GM21619 (cell line): Measurements from ENCODE around the gene ERBB2.
"Not testable (repeated sequence)": the region's sequence is repeated elsewhere in the genome, so short reads cannot be mapped to it uniquely, and the experiment has no call there.

Experiments
- ATAC-seq: cut with Tn5 transposase; IDR thresholded peaks from one replicate; pipeline ENCODE4 v1.9.1; 2021; ENCODE audit not compliant: unreplicated experiment

ERBB2 gene

DNA sequence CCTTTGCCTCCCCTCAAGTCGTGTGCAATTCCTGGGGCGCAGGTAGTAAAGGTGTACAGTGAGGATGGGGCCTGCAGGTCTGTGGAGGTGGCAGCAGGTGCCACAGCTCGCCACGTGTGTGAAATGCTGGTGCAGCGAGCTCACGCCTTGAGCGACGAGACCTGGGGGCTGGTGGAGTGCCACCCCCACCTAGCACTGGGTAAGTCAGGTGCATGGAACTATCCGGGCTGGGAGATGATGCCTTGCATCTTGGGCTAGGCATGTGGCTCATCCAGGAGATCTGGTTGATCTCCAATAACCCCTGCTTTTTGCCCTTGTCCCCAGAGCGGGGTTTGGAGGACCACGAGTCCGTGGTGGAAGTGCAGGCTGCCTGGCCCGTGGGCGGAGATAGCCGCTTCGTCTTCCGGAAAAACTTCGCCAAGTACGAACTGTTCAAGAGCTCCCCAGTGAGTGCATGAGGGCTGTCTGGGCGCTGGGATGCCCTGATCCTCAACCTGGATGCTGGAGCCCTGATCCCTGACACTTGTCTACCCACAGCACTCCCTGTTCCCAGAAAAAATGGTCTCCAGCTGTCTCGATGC, 43.1 kb downstream of the ERBB2 start:
- ATAC-seq: no peak

DNA sequence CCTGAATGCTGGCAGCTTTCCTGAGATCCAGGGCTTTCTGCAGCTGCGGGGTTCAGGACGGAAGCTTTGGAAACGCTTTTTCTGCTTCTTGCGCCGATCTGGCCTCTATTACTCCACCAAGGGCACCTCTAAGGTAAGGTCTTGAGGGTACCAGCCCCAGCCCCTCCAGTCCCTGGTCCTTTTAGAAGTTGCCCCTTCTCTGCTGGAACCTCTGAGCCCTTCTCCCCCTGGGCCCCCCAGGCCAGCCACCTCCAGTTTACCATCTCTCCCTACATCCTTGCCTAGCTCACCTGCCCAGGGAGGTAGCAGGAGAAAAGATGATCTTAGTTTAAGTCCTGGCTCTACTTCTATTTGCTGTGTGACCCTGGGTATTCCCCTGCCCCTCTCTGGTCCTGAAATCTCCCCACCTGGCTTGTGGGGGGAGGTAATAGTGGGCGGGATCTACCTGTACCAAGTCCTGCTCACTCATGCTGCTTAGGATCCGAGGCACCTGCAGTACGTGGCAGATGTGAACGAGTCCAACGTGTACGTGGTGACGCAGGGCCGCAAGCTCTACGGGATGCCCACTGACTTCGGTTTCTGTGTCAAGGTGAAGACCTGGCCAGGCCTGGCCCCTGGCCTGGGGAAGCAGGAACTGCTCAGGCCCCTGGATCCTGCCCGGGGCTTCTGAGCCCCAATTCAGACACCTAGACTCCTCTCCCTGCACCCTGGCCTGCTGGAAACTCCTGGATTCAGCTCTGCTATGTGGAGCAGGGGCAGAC, 44.4 kb downstream of the ERBB2 start:
- ATAC-seq: no peak

DNA sequence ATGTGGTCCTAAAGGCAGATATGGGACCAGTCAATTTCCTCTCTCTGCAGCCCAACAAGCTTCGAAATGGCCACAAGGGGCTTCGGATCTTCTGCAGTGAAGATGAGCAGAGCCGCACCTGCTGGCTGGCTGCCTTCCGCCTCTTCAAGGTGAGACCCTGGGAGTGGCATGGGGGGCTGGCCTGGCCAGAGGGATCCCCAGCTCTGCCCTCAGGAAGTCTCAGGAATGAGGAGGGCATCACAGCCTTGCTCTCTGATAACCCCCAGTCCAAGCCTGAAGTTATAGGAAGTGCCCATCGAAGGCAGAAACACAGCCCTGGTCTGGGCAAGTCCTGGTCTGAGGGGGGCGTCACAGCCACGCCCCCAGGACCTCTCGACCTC, 45.0 kb downstream of the ERBB2 start:
- no peak for ATAC-seq

DNA sequence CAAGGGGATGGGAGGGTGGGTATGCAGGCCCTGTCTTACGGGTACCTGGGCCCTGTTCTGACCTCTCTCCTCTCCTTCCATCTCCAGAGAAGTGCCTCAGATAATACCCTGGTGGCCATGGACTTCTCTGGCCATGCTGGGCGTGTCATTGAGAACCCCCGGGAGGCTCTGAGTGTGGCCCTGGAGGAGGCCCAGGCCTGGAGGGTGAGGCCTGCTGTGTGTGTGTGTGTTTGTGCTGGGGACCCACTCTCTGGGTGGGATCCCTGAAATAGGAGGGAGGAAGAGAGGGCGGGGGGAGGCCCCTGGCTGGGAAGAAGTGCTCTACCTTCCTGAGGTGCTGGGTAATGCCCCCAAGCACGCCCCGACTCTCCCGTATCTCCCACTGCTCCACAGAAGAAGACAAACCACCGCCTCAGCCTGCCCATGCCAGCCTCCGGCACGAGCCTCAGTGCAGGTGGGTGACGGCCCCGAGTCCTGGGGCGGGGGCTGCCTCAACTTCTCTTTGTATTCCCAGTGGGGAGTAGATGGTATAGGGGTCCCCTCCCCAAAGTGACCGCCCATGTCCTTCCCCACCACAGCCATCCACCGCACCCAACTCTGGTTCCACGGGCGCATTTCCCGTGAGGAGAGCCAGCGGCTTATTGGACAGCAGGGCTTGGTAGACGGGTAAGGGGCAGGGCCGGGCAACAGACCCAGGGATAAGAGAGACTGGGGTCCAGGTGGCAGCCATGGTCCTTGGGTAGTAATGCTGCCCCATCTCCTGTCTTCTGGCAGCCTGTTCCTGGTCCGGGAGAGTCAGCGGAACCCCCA, 45.7 kb downstream of the ERBB2 start:
- ATAC-seq: no peak

- ATAC-seq: no peak
These were observed 46.2 kb downstream of the ERBB2 start for GRCh38 chr17:39746145-39746461.

- no peak for ATAC-seq
These were observed 47.9 kb downstream of the ERBB2 start for GRCh38 chr17:39747745-39748144.

DNA sequence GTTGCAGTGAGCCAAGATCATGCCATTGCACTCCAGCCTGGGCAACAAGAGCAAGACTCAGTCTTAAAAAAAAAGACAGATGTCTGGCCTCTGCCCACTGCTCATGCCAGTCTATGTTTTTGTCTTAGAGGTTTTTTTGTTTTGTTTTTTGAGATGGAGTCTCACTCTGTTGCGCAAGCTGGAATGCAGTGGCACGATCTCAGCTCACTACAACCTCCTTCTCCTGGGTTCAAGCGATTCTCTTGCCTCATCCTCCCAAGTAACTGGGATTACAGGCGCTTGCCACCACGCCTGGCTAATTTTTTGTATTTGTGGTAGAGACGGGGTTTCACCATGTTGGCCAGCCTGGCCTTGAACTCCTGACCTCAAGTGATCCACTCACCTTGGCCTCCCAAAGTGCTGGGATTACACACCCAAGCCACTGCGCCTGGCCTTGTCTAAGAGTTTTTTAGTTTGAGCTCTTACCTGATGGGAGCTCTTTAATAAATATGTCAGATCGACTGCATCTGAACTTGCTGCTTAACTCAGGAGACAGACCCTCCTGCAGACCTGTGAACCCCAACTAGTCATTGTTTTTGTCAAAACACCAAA, 48.7 kb downstream of the ERBB2 start:
- ATAC-seq: not testable (repeated sequence)

- ATAC-seq: no peak
These were observed 50.5 kb downstream of the ERBB2 start for GRCh38 chr17:39750131-39751015.

DNA sequence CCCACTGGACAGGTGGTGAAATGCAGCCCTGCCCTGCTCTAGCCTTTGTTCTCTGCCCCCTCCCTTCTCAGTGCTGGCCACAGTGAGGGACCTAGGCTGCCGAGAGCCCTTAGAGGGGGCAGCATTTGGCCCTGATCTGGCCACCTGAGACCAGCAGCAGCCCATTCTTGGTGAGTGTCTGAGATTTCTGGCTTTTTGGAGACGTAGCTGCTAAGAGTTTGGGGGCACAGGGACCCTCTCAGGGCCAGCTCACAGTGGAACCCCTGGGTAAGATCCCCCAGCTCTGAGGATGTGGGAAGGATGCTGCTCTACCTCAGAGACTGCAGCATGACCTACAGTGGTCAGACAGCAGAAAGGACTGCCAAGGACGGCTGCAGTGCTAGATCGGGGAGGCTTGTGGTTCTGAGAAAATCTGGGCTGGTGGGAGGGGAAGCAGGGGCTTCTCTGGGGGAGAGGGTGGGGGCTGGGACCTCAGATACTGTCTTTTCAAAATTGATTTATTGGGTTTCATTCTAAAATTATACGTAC, 51.2 kb downstream of the ERBB2 start:
- ATAC-seq: no peak

- ATAC-seq: no peak
These were observed 51.8 kb downstream of the ERBB2 start for GRCh38 chr17:39751637-39752036.

DNA sequence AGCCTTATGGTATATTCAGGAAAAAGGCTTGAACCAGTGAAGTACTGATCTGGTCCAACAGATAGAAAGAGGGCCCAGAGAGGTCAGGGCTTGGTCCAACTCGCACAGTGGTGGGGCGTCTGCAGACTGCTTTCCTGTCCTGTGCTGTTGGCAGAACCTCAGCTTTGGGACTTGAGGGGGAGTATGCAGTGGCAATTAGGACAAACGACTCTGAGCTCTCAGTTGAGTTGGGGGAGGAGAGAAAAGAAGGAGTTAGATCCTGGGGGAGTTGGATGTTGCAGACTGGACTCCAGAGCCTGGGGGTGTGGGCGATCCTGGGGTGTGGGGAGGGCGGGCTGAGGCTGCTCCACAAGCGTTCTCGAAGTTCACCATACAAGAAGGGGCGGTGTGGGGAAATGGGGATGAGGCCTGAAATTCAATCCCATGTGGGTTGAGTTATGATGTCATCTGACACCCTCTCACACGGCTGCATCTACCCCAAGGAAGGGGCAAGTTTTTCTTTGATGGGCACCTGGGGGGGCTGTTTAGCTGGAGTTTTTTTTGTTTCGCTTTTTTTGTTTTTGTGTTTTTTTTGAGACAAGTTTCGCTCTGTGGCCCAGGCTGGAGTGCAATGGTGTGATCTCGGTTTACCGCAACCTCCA, 52.5 kb downstream of the ERBB2 start:
- no peak for ATAC-seq

DNA sequence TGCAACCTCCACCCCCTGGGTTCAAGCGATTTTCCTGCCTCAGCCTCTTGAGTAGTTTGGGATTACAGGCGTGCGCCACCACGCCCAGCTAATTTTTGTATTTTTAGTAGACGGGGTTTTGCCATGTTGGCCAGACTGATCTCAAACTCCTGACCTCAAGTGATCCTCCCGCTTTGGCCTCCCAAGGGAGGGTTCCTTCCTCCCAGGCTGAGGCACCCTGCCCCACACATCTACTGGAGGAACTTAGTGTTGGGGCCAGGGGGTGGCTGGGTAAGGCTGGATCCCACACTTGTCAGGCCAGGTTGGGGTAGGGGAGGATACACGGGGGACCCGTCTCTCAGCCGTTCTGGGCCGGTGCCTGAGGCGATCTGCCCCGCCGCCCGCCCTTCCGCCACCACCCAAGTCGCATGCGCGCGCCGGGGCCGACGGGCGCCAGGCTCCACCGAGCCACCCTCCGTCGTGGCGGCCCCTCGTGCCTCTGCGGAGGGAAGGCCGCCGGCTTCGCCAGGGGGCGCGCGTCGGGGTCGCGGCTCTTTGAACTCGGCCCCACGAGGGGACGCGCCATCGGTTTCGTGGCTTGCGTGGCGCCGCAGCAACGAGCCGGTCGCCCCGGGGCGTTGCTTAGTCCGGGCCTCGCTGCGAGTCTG, 53.8 kb downstream of the ERBB2 start:
- ATAC-seq: peak; percentile 20

DNA sequence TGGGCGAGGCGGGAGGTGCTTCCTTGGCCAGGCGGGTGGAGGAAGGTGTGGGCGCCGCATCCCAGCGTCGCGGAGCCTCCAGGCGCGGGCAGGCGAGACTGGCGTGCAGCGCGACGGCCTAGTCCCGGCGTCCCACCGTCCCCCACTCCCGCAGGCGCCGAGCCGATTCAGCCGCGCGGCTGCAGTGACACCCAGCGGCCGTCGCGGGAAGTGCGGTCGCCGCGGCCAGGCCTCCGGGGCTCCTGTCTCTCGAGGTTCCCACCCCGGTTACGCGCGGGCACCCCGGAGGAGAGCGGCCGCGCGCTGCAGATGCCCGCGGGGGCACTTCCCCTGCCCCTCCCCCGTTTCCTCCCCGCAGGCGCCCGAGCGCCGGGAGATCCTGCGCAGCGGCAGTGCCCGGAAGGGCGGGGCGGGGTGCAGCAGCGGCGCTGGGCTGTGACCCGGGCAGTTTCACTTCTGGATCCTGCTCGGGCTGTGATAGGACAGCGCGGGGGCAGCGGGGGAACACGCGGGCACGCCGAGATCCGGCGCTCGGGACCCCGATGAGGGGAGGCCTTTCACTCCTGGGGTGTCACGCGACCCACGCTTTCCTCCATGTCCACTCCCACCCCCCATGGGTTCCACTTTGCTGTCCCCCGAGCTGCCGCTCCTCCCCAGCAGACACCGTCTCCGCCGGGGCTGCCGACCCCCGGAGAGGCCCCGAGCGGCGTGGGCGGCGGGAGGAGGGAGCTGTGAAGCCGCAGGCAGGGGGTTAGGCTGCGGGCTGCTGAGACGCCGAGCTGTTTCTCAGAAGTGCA, 54.5 kb downstream of the ERBB2 start:
- ATAC-seq: peak; percentile 56

- ATAC-seq: no peak
These were observed 55.2 kb downstream of the ERBB2 start for GRCh38 chr17:39754958-39755553.

- ATAC-seq: peak; percentile 18
These were observed 55.9 kb downstream of the ERBB2 start for GRCh38 chr17:39755554-39756379.

DNA sequence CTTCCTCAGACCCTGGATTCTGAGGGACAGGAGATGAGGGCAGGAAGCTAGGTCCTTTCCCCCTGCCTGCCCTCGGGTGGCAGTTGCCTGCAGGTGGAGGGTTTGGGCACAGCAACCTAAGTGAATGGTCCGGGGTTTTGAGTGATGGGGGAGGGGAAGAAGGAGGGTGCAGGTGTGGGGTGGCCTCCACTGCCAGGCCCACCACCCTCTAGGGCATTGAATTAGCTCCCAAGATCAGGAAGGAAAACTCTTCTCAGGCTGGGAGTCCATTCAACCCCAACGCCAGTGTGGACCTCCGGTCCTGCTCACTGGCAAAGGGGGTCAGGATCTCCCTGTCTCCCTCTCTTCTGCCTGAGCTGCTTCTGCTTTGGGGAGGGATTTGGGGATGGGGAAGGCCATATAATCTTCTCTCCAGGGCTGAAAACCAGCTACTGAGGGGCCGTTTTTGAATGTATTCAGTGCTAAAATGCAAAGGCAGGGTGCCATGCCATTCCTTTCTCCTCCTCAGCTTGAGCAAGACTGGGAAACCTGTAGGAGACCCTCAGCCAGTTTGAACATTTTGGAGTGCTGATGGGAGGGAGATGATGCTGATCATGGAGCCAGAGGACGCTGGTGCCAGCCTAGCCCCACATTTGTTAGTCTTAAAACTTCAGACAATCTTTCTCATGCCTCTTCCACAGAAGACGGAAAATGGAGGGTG, 56.7 kb downstream of the ERBB2 start:
- no peak for ATAC-seq

- ATAC-seq: no peak
These were observed 57.4 kb downstream of the ERBB2 start for GRCh38 chr17:39757176-39757662.
